ENCODE results near the gene SLC5A6.

DNA sequence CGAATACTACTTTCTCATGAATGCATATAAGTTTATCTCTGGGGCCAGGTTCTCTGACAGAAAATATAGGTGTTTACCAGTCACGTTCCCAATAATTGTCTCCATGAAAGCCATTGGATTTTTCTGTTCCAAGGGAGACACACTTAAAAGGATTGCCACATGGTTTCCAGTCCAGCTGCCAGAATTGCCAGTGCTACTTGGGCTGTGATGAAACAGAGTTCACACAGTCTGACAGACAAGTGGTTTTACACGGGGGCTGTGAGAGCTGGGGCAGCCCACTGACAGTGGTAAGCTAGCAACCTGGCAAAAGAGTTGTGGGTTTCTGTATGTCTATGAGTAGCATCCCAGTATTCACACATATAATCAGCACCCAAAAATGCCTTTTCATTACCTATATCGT lies 28.0 kb downstream of the SLC5A6 start:
- TF ChIP-seq, protein P1, sequence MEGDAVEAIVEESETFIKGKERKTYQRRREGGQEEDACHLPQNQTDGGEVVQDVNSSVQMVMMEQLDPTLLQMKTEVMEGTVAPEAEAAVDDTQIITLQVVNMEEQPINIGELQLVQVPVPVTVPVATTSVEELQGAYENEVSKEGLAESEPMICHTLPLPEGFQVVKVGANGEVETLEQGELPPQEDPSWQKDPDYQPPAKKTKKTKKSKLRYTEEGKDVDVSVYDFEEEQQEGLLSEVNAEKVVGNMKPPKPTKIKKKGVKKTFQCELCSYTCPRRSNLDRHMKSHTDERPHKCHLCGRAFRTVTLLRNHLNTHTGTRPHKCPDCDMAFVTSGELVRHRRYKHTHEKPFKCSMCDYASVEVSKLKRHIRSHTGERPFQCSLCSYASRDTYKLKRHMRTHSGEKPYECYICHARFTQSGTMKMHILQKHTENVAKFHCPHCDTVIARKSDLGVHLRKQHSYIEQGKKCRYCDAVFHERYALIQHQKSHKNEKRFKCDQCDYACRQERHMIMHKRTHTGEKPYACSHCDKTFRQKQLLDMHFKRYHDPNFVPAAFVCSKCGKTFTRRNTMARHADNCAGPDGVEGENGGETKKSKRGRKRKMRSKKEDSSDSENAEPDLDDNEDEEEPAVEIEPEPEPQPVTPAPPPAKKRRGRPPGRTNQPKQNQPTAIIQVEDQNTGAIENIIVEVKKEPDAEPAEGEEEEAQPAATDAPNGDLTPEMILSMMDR (IDR thresholded peaks at IDR 0.05): no peak
- TF ChIP-seq POLR2A (IDR thresholded peaks at IDR 0.05): no peak

All from body of pancreas (tissue), 4 donors.